Neural cell (in vitro differentiated cells): ENCODE results near the gene UBTF. TPM values are rescaled to one million over a fixed set of nuclear protein-coding genes. Genes with fewer than 3 reads are reported as not detected.

ENCODE experiments used
- H2AFZ ChIP-seq: fragments of 200-600, 300-800 bp; sonication (generic), shearing (Covaris generic); 2 replicates; pipeline ENCODE4 v1.6.0; 2014; ENCODE audit warnings: low read depth, mild to moderate bottlenecking, antibody characterized with exemption, low read length, moderate library complexity
- H3F3A ChIP-seq: fragments of 200-600 bp; shearing (Covaris generic); 2 replicates; pipeline ENCODE4 v1.6.1; 2016; ENCODE audit warnings: mild to moderate bottlenecking, moderate library complexity, mixed read lengths, antibody characterized with exemption, low read length; ENCODE audit not compliant: insufficient read depth, poor library complexity, severe bottlenecking
- H3K27ac ChIP-seq: fragments of 200-600, 300-800 bp; sonication (generic), shearing (Covaris generic); 2 replicates; pipeline ENCODE4 v1.5.1; 2014; ENCODE audit warnings: mild to moderate bottlenecking, low read length, moderate library complexity
- H3K27me3 ChIP-seq: fragments of 300-800, 200-600 bp; sonication (generic), shearing (Covaris generic); 2 replicates; pipeline ENCODE4 v1.6.0; 2014; ENCODE audit warnings: mild to moderate bottlenecking, low read depth, low read length, moderate library complexity; ENCODE audit not compliant: insufficient read depth
- H3K36me3 ChIP-seq: fragments of 300-800, 200-600 bp; sonication (generic), shearing (Covaris generic); 2 replicates; pipeline ENCODE4 v1.5.1; 2014; ENCODE audit warnings: mild to moderate bottlenecking, antibody characterized with exemption, low read length, moderate library complexity; ENCODE audit not compliant: insufficient read depth
- H3K4me2 ChIP-seq: fragments of 300-800, 200-600 bp; sonication (generic), shearing (Covaris generic); 2 replicates; pipeline ENCODE4 v1.6.0; 2014; ENCODE audit warnings: mild to moderate bottlenecking, low read length
- H3K4me3 ChIP-seq: fragments of 300-800, 200-600 bp; sonication (generic), shearing (Covaris generic); 2 replicates; pipeline ENCODE4 v1.5.1; 2014; ENCODE audit warnings: mild to moderate bottlenecking, low read length, moderate library complexity
- H3K79me2 ChIP-seq: fragments of 200-600 bp; shearing (Covaris generic); replicated peaks from 2 replicates; pipeline ENCODE4 v1.6.0; 2014; ENCODE audit warnings: mild to moderate bottlenecking, low read length, moderate library complexity; ENCODE audit not compliant: insufficient read depth
- H3K9ac ChIP-seq: fragments of 300-800, 200-600 bp; sonication (generic), shearing (Covaris generic); 2 replicates; pipeline ENCODE4 v1.6.1; 2016; ENCODE audit warnings: mild to moderate bottlenecking, low read length, mixed read lengths
- H3K9me2 ChIP-seq: fragments of 200-600 bp; shearing (Covaris generic); 2 replicates; pipeline ENCODE4 v1.6.1; 2016; ENCODE audit warnings: mild to moderate bottlenecking, low read length, mixed read lengths; ENCODE audit not compliant: insufficient read depth
- H3K9me3 ChIP-seq: fragments of 200-600, 300-800 bp; sonication (generic), shearing (Covaris generic); 2 replicates; pipeline ENCODE4 v1.6.1; 2016; ENCODE audit warnings: mild to moderate bottlenecking, mixed run types, low read length, moderate library complexity, mixed read lengths
- H4K20me1 ChIP-seq: fragments of 200-600 bp; shearing (Covaris generic); 2 replicates; pipeline ENCODE4 v1.6.1; 2016; ENCODE audit warnings: mild to moderate bottlenecking, mixed run types; ENCODE audit not compliant: insufficient read depth
- EP300 ChIP-seq: fragments of 450-650 bp; conservative IDR thresholded peaks from 2 replicates; pipeline ENCODE4 v1.6.1; 2014; ENCODE audit warnings: antibody characterized with exemption, mild to moderate bottlenecking, moderate library complexity; ENCODE audit not compliant: poor library complexity, severe bottlenecking
- EZH2 ChIP-seq: fragments of 200-600, 300-800 bp; shearing (Covaris generic), sonication (generic); IDR thresholded peaks from 2 replicates; pipeline ENCODE4 v1.6.1; 2014; ENCODE audit warnings: antibody characterized with exemption, low read length, borderline replicate concordance, mild to moderate bottlenecking; ENCODE audit not compliant: insufficient read depth, poor library complexity, severe bottlenecking
- MXI1 ChIP-seq: fragments of 450-650 bp; conservative IDR thresholded peaks from 2 replicates; pipeline ENCODE4 v1.6.1; 2014; ENCODE audit warnings: antibody characterized with exemption, mild to moderate bottlenecking; ENCODE audit not compliant: poor library complexity, severe bottlenecking
- POLR2AphosphoS5 ChIP-seq: IDR thresholded peaks from 2 replicates; pipeline ENCODE4 v1.6.1; 2012
- RAD21 ChIP-seq: fragments of 450-650 bp; conservative IDR thresholded peaks from 2 replicates; pipeline ENCODE4 v1.6.1; 2014; ENCODE audit warnings: antibody characterized with exemption, mild to moderate bottlenecking, moderate library complexity
- SMC3 ChIP-seq: fragments of 450-650 bp; conservative IDR thresholded peaks from 2 replicates; pipeline ENCODE4 v1.6.1; 2014; ENCODE audit warnings: antibody characterized with exemption, mild to moderate bottlenecking, moderate library complexity; ENCODE audit not compliant: poor library complexity
- TAF1 ChIP-seq: IDR thresholded peaks from 2 replicates; pipeline ENCODE4 v1.6.1; 2012; ENCODE audit warnings: low read depth
- polyA minus RNA-seq: library from RNA; depleted of rRNA, polyadenylated mRNA; stranded (reverse); fragments of >200 nt; gene quantifications from 2 replicates; pipeline ENCODE4 v1.2.3, GENCODE V29; 2014
- polyA plus RNA-seq: library from polyadenylated mRNA; depleted of rRNA; stranded (reverse); fragments of >200 nt; gene quantifications from 2 replicates; pipeline ENCODE4 v1.2.3, GENCODE V29; 2014
- TF ChIP-seq, protein P1 (sequence below): IDR thresholded peaks from 2 replicates; pipeline ENCODE4 v1.6.1; 2012; ENCODE audit warnings: borderline replicate concordance
- TF ChIP-seq, protein P2 (sequence below): fragments of 450-650 bp; IDR thresholded peaks from 2 replicates; pipeline ENCODE4 v1.5.1; 2014; ENCODE audit warnings: antibody characterized with exemption, mild to moderate bottlenecking, moderate library complexity; ENCODE audit not compliant: poor library complexity, severe bottlenecking

Gene UBTF
- polyA plus RNA-seq (71.7 and 73.8 TPM in 2 replicates), polyA minus RNA-seq (105 and 112 TPM in 2 replicates)

GRCh38 chr17:44219616-44220212 lies at the start of gene UBTF:
UBTF (minus strand) TSS chr17:44219675; CDS start chr17:44218229, 1,446 bp downstream.
- Histone ChIP-seq H3F3A (no peaks in the 10 kb centered on the region), H4K20me1 (peaks cover 24% of the 10 kb centered on the region), H3K9me3 (no peaks in the 10 kb centered on the region), H3K9ac (peak within 1 kb of the TSS; percentile 99), H3K79me2 (peaks cover 29% of the 10 kb centered on the region), H3K27me3 (no peaks in the 10 kb centered on the region), H3K4me2 (no peak within 1 kb of the TSS), H2AFZ (no peak within 1 kb of the TSS), H3K27ac (peak within 1 kb of the TSS; percentile 96), H3K36me3 (peaks cover 14% of the 10 kb centered on the region), H3K9me2 (no peaks in the 10 kb centered on the region), H3K4me3 (peak within 1 kb of the TSS; percentile 97)
- TF ChIP-seq EP300 = no peak
- TF ChIP-seq POLR2AphosphoS5 = peak; percentile 29
- TF ChIP-seq RAD21 = no peak
- no peak for TF ChIP-seq MXI1
- peak; percentile 55 for TF ChIP-seq TAF1

DNA sequence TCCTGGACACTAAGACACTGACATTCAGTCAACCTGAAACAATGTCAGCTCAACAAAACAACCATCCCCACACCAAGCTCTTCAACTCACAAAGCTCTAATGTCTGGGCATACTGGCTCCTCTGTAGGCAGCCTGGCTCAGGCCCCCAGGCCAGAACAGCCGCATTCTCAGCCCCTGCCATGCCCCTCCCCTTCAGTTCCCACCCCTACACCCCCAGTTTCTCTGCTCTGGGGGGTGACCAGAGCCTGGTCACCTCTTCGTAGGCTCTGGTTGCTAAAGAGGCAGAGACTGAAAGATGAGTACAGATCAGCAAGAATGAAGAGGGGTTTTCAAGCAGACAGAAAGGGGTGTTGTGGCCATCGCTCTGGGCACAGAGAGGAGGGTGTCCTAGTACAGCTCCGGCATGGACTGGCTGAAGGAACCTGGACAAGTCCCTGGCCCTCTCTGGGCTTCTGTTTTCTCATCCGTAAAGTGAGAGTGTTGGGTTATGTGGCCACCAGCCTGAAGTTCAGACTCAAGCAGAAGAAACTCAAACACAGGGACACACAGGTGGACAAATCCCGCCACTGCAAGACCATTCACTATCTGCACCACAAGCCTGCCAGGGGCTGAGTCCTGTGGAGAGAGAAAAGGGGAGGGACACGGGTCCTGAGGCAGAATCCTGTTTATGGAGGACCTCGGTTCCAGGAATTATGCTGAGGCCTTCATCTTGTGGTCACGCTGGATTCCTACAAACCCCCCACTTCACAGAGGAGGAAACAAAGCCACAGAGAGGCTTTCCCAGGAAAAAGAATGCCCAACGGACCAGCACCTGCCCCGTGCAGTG lies 49.4 kb upstream of the UBTF start:
- Histone ChIP-seq H3K9me2 (no peaks in the 10 kb centered on the region), H3K79me2 (no peaks in the 10 kb centered on the region), H2AFZ (no peak overlapping the region), H3K27ac (no peak overlapping the region), H3K36me3 (no peaks in the 10 kb centered on the region), H3F3A (no peaks in the 10 kb centered on the region), H3K9ac (no peak overlapping the region), H3K4me2 (no peak overlapping the region), H4K20me1 (no peaks in the 10 kb centered on the region), H3K9me3 (no peaks in the 10 kb centered on the region), H3K4me3 (no peak overlapping the region), H3K27me3 (no peaks in the 10 kb centered on the region)
- no peak for TF ChIP-seq RAD21
- TF ChIP-seq TAF1 = no peak
- TF ChIP-seq, protein P1, sequence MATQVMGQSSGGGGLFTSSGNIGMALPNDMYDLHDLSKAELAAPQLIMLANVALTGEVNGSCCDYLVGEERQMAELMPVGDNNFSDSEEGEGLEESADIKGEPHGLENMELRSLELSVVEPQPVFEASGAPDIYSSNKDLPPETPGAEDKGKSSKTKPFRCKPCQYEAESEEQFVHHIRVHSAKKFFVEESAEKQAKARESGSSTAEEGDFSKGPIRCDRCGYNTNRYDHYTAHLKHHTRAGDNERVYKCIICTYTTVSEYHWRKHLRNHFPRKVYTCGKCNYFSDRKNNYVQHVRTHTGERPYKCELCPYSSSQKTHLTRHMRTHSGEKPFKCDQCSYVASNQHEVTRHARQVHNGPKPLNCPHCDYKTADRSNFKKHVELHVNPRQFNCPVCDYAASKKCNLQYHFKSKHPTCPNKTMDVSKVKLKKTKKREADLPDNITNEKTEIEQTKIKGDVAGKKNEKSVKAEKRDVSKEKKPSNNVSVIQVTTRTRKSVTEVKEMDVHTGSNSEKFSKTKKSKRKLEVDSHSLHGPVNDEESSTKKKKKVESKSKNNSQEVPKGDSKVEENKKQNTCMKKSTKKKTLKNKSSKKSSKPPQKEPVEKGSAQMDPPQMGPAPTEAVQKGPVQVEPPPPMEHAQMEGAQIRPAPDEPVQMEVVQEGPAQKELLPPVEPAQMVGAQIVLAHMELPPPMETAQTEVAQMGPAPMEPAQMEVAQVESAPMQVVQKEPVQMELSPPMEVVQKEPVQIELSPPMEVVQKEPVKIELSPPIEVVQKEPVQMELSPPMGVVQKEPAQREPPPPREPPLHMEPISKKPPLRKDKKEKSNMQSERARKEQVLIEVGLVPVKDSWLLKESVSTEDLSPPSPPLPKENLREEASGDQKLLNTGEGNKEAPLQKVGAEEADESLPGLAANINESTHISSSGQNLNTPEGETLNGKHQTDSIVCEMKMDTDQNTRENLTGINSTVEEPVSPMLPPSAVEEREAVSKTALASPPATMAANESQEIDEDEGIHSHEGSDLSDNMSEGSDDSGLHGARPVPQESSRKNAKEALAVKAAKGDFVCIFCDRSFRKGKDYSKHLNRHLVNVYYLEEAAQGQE = no peak
- TF ChIP-seq POLR2AphosphoS5 = no peak
- no peak for TF ChIP-seq MXI1
- no peak for TF ChIP-seq EZH2
- TF ChIP-seq, protein P2, sequence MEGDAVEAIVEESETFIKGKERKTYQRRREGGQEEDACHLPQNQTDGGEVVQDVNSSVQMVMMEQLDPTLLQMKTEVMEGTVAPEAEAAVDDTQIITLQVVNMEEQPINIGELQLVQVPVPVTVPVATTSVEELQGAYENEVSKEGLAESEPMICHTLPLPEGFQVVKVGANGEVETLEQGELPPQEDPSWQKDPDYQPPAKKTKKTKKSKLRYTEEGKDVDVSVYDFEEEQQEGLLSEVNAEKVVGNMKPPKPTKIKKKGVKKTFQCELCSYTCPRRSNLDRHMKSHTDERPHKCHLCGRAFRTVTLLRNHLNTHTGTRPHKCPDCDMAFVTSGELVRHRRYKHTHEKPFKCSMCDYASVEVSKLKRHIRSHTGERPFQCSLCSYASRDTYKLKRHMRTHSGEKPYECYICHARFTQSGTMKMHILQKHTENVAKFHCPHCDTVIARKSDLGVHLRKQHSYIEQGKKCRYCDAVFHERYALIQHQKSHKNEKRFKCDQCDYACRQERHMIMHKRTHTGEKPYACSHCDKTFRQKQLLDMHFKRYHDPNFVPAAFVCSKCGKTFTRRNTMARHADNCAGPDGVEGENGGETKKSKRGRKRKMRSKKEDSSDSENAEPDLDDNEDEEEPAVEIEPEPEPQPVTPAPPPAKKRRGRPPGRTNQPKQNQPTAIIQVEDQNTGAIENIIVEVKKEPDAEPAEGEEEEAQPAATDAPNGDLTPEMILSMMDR = no peak
- TF ChIP-seq SMC3 = no peak
- no peak for TF ChIP-seq EP300
